ENCODE results near the gene DLX3. TPM values are rescaled to one million over a fixed set of nuclear protein-coding genes. Genes with fewer than 3 reads are reported as not detected.

The DLX3 gene
- total RNA-seq, 2 donors from 2014 or later, result 0.12 TPM; not detected in 1

DNA sequence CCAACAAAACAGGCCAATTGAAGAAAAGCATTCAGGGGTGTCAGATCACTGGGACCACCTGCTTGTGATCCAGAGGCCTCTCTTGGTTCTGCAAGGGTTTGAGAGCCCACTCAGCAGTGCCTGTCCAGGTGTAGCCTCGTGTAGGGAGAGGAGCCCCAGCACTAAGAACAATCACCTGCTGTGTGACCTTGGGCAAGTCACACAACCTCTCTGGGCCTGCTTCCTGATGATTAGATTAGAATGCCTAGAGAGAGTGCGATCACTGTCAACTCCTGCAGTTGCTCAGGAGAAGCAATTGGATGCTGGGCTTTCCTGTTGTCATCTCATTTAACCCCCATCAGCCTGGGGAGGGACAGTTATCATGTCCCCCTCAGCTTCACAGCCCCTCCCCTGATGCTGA, 10.2 kb downstream of the DLX3 start:
- DNase-seq (ENCODE audit: low spot score), result no peak
- Histone ChIP-seq H3K9me3 (no peaks in the 10 kb centered on the region), H3K27ac (no peak overlapping the region), H3K4me3 (no peak overlapping the region), H3K36me3 (no peaks in the 10 kb centered on the region), H3K4me1 (peaks cover 0 to 3% of the 10 kb centered on the region in 2 donors), H3K27me3 (no peaks in the 10 kb centered on the region)
- TF ChIP-seq, protein P1, sequence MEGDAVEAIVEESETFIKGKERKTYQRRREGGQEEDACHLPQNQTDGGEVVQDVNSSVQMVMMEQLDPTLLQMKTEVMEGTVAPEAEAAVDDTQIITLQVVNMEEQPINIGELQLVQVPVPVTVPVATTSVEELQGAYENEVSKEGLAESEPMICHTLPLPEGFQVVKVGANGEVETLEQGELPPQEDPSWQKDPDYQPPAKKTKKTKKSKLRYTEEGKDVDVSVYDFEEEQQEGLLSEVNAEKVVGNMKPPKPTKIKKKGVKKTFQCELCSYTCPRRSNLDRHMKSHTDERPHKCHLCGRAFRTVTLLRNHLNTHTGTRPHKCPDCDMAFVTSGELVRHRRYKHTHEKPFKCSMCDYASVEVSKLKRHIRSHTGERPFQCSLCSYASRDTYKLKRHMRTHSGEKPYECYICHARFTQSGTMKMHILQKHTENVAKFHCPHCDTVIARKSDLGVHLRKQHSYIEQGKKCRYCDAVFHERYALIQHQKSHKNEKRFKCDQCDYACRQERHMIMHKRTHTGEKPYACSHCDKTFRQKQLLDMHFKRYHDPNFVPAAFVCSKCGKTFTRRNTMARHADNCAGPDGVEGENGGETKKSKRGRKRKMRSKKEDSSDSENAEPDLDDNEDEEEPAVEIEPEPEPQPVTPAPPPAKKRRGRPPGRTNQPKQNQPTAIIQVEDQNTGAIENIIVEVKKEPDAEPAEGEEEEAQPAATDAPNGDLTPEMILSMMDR (IDR thresholded peaks at IDR 0.05), result no peak

DNA sequence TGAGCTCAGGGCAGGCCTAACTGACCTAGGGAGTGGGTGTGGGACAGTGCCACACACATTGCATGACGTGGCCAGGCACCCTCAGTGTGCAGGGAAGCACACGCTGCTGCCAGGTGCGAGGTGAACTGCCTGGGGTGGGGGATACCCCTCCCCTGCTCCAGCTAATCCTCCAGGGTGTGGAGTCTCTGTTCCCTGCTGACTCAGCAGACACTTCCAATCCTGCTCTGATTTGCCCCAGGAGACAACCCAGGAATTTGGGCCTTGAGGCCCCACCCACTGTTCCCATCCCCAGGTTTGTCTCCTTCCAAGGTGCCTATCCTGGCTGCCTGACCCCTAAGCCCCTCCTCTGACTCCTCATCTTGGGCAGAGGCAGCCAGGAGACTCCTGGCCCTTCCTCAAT, 10.7 kb downstream of the DLX3 start:
- Histone ChIP-seq H3K4me3 (no peak overlapping the region), H3K9me3 (no peaks in the 10 kb centered on the region), H3K4me1 (peaks cover 0 to 3% of the 10 kb centered on the region in 2 donors), H3K36me3 (no peaks in the 10 kb centered on the region), H3K27me3 (no peaks in the 10 kb centered on the region), H3K27ac (no peak overlapping the region)
- TF ChIP-seq, protein P1 (IDR thresholded peaks at IDR 0.05), result no peak
- no peak for DNase-seq (ENCODE audit: low spot score)

DNA sequence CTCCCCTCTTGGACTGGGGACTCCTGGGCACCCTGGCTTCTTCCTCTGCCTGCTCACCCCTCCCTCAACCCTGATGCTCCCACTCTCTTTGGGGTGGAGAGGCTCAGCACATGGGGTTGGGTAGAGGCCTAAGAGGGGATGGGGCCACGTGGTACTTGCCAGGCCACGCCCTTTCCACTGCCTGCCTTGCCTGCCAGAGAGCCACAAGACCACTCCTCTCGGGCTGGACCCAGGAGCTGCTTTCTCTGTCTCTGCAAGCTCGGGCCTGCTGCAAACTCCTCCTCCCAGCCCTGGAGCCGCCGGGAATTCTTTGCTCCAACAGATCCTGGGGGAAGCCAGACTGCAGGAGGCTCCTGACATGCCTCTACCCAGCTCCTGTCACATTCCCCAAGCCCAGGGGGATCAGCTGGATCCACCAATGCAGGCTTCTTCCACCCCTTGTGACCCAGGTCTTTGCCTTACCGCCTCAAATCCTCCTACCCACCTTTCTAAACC, 14.3 kb downstream of the DLX3 start:
- Histone ChIP-seq H3K4me1 (no peaks in the 10 kb centered on the region), H3K36me3 (no peaks in the 10 kb centered on the region), H3K4me3 (no peak overlapping the region), H3K27ac (no peak overlapping the region), H3K27me3 (no peaks in the 10 kb centered on the region), H3K9me3 (no peaks in the 10 kb centered on the region)
- TF ChIP-seq, protein P1 (IDR thresholded peaks at IDR 0.05), result no peak
- no peak for DNase-seq (ENCODE audit: low spot score)

DNA sequence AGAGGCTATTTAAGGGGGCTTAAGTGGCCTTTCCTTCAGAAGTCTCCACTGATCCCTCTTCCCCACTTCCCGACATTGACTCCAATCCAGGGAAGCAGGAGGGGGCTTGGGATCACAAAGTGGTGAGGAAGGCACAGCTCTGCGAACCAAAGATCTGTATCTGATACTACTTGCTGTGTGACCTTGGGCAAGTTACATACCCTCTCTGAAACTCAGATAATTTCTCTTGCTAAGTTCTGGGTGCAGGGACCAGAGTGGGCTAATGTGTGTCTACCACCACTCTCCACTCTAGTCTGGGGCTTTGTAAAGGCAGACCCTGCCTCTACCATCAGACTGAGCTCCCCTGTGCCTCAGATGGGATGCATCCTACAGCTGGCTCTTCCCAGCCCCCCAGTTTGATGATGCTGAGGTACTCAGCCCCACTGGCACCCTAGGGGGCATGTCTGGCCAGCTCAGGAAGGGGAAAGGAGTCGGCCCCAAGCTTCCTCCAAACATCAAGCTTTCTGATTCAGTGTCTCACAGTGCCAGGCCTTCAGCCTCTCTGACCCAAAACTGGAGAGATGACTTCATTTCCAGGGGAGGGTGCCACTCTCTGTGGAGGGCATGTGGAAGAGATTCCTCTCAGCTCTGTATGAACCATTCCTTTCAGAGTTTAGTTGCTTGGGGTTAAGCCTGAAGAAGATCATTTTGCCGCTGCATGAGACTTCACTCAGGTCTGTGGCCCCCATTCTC, 15.1 kb downstream of the DLX3 start:
- no peaks in the 10 kb centered on the region for H3K27me3 ChIP-seq

DNA sequence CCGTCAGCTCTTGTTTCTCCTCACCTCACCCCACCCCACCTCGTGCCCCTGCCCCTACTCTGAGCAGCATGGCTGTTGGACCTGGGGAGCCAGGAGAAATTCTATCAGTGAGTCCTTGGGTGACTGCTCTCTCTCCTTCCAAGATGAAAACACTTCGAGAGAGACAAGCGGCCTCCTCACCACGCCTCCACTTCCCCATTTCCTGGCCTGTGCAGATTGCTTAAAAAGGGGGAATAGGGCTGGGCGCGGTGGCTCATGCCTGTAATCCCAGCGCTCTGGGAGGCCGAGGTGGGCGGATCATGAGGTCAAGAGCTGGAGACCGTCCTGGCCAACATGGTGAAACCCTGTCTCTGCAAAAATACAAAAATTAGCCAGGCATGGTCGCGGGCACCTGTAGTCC, 16.5 kb downstream of the DLX3 start:
- TF ChIP-seq, protein P1 (IDR thresholded peaks at IDR 0.05), result no peak
- H3K27me3 ChIP-seq, result peaks cover 0 to 7% of the 10 kb centered on the region in 2 donors
- no peak for DNase-seq (ENCODE audit: low spot score)
- H3K27ac ChIP-seq, result no peak overlapping the region
- no peak overlapping the region for H3K4me3 ChIP-seq
- no peaks in the 10 kb centered on the region for H3K4me1 ChIP-seq
- no peaks in the 10 kb centered on the region for H3K9me3 ChIP-seq
- no peaks in the 10 kb centered on the region for H3K36me3 ChIP-seq

More for the DNA sequence above, 15.1 kb downstream of the DLX3 start:
- Histone ChIP-seq H3K9me3 (no peaks in the 10 kb centered on the region), H3K36me3 (no peaks in the 10 kb centered on the region), H3K4me1 (no peaks in the 10 kb centered on the region), H3K27ac (no peak overlapping the region), H3K4me3 (no peak overlapping the region)
- no peak for DNase-seq (ENCODE audit: low spot score)
- TF ChIP-seq, protein P1 (IDR thresholded peaks at IDR 0.05), result no peak

Data from right atrium auricular region (tissue), 2 donors.